ENCODE measurements around the gene TFEC.
"Not testable (repeated sequence)": the region's sequence is repeated elsewhere in the genome, so short reads cannot be mapped to it uniquely, and the experiment has no call there.

TFEC gene

DNA sequence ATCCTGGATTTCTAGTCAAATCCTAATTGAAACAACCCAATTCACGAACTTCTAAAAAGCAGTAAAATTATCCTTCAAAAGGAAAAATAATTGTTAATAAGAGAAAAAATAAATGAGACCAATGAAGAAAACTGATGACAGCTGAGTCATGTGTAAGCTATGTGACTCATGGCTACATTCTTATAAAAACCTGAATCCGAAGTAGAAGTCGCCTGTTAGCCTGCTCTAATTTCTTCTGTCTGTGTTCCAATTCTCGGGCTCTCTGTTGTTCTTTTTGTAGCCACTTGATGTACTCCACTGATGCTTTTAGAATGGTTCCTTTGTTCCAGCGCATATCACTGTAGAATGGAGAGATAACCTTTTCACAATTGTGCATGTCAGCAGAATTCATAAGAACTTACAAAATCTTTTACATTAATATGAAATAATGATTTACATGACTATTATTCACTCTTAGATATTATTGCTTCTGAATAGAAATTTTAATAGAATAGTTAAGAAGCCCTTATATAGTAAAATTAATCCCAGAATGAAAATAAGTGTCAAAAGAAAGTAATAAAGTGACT is 88.8 kb downstream of the TFEC start:
- no peak for DNase-seq (ENCODE audit: insufficient read length, low spot score)
- no peak for FAIRE-seq
- TF ChIP-seq POLR2A (IDR thresholded peaks at IDR 0.05; ENCODE audit: low read depth, low read length) (no peak), SPI1 (IDR thresholded peaks at IDR 0.05; ENCODE audit: low read depth, low read length) (no peak), POLR2AphosphoS5 (IDR thresholded peaks at IDR 0.05; ENCODE audit: low read depth, low read length) (no peak), TAF1 (IDR thresholded peaks at IDR 0.05; ENCODE audit: low read depth, low read length) (no peak), POU2F2 (IDR thresholded peaks at IDR 0.05; ENCODE audit: low read depth, low read length) (no peak), PAX5 (IDR thresholded peaks at IDR 0.05; ENCODE audit: insufficient read depth, low read length, severe bottlenecking) (no peak)

- no peak for FAIRE-seq
- DNase-seq (ENCODE audit: insufficient read length, low spot score): no peak
- no peak for TF ChIP-seq POLR2AphosphoS5 (IDR thresholded peaks at IDR 0.05; ENCODE audit: low read depth, low read length)
Observed at GRCh38 chr7:115940460-115941060, 90.0 kb downstream of the TFEC start.

DNA sequence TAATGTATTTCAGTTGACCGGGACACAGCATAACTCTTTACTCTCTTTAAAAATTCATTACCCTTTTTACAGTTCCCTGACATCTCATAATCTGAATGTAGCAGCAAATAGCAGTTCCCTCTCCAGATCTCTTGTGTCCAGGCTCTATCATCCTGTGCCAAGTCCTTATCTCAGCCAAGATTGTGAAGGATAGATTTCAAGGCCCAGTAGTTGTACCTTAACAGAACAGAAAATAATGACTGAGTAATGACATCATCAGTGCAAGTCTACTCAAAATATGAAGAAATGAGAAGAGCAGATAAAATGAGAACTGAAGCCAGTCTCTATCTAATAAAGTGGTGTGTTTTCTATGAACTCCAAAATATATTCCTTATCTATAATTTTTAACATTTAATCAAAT is 92.6 kb downstream of the TFEC start:
- no peak for TF ChIP-seq PAX5 (IDR thresholded peaks at IDR 0.05; ENCODE audit: insufficient read depth, low read length, severe bottlenecking)
- TF ChIP-seq SPI1 (IDR thresholded peaks at IDR 0.05; ENCODE audit: low read depth, low read length): no peak
- no peak for TF ChIP-seq POLR2AphosphoS5 (IDR thresholded peaks at IDR 0.05; ENCODE audit: low read depth, low read length)
- no peak for TF ChIP-seq POU2F2 (IDR thresholded peaks at IDR 0.05; ENCODE audit: low read depth, low read length)
- FAIRE-seq (no peak), DNase-seq (ENCODE audit: insufficient read length, low spot score) (no peak)

GRCh38 chr7:115933471-115933870 is 97.1 kb downstream of the TFEC start:
- FAIRE-seq (no peak), DNase-seq (ENCODE audit: insufficient read length, low spot score) (no peak)
- TF ChIP-seq POLR2AphosphoS5 (IDR thresholded peaks at IDR 0.05; ENCODE audit: low read depth, low read length) (no peak), SPI1 (IDR thresholded peaks at IDR 0.05; ENCODE audit: low read depth, low read length) (no peak), TAF1 (IDR thresholded peaks at IDR 0.05; ENCODE audit: low read depth, low read length) (no peak), POLR2A (IDR thresholded peaks at IDR 0.05; ENCODE audit: low read depth, low read length) (no peak), POU2F2 (IDR thresholded peaks at IDR 0.05; ENCODE audit: low read depth, low read length) (no peak), PAX5 (IDR thresholded peaks at IDR 0.05; ENCODE audit: insufficient read depth, low read length, severe bottlenecking) (no peak)

DNA sequence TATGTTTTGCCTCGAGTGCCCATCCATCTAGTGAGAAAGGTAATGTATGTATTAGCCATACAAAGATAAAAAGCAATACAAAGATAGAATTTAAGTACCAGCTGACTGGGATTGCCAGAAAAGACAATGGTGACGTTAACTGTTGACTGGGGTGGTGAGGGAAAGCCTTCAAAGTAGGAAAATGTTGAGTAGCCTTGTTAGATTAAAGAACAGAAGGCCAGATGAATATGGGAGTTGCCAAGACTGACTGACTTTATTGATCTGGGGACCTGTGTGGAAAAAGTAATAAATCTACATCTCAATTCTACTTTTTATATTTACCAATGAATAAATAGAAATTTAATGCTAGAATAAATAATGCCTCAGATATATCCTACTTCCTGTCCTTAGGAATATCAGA is 97.7 kb downstream of the TFEC start:
- DNase-seq (ENCODE audit: insufficient read length, low spot score): no peak
- FAIRE-seq: no peak
- no peak for TF ChIP-seq POLR2AphosphoS5 (IDR thresholded peaks at IDR 0.05; ENCODE audit: low read depth, low read length)
- no peak for TF ChIP-seq POLR2A (IDR thresholded peaks at IDR 0.05; ENCODE audit: low read depth, low read length)
- TF ChIP-seq POU2F2 (IDR thresholded peaks at IDR 0.05; ENCODE audit: low read depth, low read length): no peak
- TF ChIP-seq SPI1 (IDR thresholded peaks at IDR 0.05; ENCODE audit: low read depth, low read length): no peak
- no peak for TF ChIP-seq PAX5 (IDR thresholded peaks at IDR 0.05; ENCODE audit: insufficient read depth, low read length, severe bottlenecking)
- no peak for TF ChIP-seq TAF1 (IDR thresholded peaks at IDR 0.05; ENCODE audit: low read depth, low read length)

DNA sequence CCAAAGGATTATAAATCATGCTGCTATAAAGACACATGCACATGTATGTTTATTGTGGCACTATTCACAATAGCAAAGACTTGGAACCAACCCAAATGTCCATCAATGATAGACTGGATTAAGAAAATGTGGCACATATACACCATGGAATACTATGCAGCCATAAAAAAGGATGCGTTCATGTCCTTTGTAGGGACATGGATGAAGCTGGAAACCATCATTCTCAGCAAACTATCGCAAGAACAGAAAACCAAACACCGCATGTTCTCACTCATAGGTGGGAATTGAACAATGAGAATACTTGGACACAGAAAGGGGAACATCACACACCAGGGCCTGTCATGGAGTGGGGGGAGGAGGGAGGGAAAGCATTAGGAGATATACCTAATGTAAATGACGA is 100.4 kb downstream of the TFEC start:
- not testable (repeated sequence) for FAIRE-seq; DNase-seq (ENCODE audit: insufficient read length, low spot score)

DNA sequence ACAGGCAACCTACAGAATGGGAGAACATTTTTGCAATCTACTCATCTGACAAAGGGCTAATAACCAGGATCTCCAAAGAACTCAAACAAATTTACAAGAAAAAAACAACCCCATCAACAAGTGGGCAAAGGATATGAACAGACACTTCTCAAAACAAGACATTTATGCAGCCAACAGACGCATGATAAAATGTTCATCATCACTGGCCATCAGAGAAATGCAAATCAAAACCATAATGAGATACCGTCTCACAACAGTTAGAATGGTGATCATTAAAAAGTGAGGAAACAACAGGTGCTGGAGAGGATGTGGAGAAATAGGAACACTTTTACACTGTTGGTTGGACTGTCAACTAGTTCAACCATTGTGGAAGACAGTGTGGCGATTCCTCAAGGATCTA is 100.8 kb downstream of the TFEC start:
- not testable (repeated sequence) for FAIRE-seq; DNase-seq (ENCODE audit: insufficient read length, low spot score)

- FAIRE-seq: no peak
Observed at GRCh38 chr7:115924411-115924810, 106.2 kb downstream of the TFEC start.

DNA sequence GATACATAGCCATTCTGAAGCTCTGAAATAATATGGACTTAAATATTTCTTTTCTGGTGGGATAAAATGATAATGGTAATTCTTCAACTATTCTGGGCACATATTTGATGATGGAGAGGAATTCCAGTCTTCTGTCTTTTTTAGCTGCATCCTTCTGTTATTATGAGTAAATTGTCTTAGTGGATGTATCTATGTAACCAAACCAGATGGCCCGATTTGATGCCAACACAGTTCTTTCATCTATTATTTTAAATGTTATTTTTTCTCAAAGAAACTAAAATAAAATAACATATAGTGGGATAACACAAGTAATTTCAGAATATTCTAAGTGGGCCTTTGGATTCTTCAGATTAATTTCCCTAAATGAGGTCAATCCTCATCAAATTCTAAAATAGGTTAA is 110.2 kb downstream of the TFEC start:
- TF ChIP-seq TAF1 (IDR thresholded peaks at IDR 0.05; ENCODE audit: low read depth, low read length) (no peak), POLR2AphosphoS5 (IDR thresholded peaks at IDR 0.05; ENCODE audit: low read depth, low read length) (no peak), POU2F2 (IDR thresholded peaks at IDR 0.05; ENCODE audit: low read depth, low read length) (no peak), POLR2A (IDR thresholded peaks at IDR 0.05; ENCODE audit: low read depth, low read length) (no peak), SPI1 (IDR thresholded peaks at IDR 0.05; ENCODE audit: low read depth, low read length) (no peak), PAX5 (IDR thresholded peaks at IDR 0.05; ENCODE audit: insufficient read depth, low read length, severe bottlenecking) (no peak)
- DNase-seq (ENCODE audit: insufficient read length, low spot score) (no peak), FAIRE-seq (no peak)

More at GRCh38 chr7:115924411-115924810, 106.2 kb downstream of the TFEC start:
- TF ChIP-seq SPI1 (IDR thresholded peaks at IDR 0.05; ENCODE audit: low read depth, low read length) (no peak), PAX5 (IDR thresholded peaks at IDR 0.05; ENCODE audit: insufficient read depth, low read length, severe bottlenecking) (no peak), POLR2AphosphoS5 (IDR thresholded peaks at IDR 0.05; ENCODE audit: low read depth, low read length) (no peak), TAF1 (IDR thresholded peaks at IDR 0.05; ENCODE audit: low read depth, low read length) (no peak), POLR2A (IDR thresholded peaks at IDR 0.05; ENCODE audit: low read depth, low read length) (no peak), POU2F2 (IDR thresholded peaks at IDR 0.05; ENCODE audit: low read depth, low read length) (no peak)
- DNase-seq (ENCODE audit: insufficient read length, low spot score): no peak

DNA sequence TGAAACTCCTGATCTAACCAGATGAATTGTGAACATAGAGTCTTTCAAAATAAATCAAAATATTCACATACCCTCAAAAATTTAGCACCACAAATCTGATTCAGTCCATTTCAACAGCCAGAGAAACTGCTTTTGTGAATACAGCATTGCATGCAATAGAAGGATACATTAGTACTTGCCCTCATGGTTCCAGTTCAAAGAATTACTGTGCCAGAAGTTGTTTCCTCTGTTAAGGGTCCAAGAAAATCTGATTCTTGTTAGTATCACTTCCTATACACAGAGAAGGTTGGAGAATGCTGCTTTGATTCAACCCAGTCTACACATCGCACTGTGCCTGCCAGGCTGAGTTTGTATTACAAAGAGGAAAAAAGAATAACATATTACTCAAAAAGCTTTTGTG is 115.6 kb downstream of the TFEC start:
- FAIRE-seq (no peak), DNase-seq (ENCODE audit: insufficient read length, low spot score) (no peak)

More for the DNA sequence above, 115.6 kb downstream of the TFEC start:
- TF ChIP-seq POLR2AphosphoS5 (IDR thresholded peaks at IDR 0.05; ENCODE audit: low read depth, low read length): no peak
- TF ChIP-seq PAX5 (IDR thresholded peaks at IDR 0.05; ENCODE audit: insufficient read depth, low read length, severe bottlenecking): no peak
- no peak for TF ChIP-seq POU2F2 (IDR thresholded peaks at IDR 0.05; ENCODE audit: low read depth, low read length)
- TF ChIP-seq POLR2A (IDR thresholded peaks at IDR 0.05; ENCODE audit: low read depth, low read length): no peak
- TF ChIP-seq TAF1 (IDR thresholded peaks at IDR 0.05; ENCODE audit: low read depth, low read length): no peak
- TF ChIP-seq SPI1 (IDR thresholded peaks at IDR 0.05; ENCODE audit: low read depth, low read length): no peak

Data from GM12891 (cell line).